Activated T-cell treated with anti-CD3 and anti-CD28 coated beads for 1 hour (primary cell): Measurements from ENCODE around the gene STK4.

Experiments used
- DNase-seq: peaks from one replicate; pipeline ENCODE4 v3.0.0-alpha.2; 2020; ENCODE audit warnings: low read depth

STK4 gene

DNA sequence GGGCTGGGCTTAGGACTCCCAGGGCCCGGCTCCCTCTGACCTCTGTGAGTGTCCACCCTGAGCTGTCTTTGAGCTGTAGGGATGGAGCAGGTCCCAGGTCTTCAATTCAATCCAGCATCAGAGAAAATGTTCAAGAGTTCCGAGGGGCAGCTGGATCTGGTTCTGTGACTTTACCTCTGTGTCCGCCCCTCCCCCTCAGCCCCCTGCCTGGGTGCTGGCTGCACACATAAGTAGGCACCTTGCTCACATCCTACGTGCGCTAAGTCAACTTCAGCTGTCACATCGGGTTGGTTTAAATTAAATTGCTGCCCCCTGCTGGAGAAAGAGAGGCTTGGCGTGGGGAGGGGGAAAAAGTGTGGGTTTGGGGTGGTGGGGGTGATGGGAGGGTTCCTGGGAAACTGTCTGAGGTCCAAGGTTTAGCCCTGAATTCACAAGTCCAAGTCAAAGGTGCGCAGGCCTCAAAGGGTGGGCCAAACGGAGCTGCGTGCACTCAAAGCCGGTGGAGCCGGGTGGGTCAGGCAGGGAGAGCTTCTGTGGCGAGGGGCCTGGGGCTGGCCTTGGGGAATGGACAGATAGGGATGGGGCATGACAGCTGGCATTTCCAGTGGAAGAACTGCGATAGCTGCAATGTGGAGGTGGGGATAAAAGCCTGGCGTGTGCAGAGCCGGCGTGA is 145.6 kb downstream of the STK4 start:
- no peak for DNase-seq

DNA sequence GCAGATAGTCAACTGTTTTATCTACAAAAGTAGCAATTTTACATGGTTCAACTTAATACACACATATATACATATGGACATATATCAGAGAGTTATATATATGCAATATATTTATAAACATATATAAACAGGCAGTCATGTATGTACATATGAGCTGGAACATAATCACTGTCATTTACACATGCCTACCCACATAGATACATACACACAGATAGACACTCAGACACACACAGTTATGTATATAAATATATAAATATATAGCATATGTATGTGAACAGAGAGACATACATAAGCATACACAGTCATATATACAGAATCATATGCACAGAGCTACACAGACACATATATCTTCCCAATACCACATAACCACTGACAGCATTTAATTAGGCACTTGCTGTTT is 146.4 kb downstream of the STK4 start:
- no peak for DNase-seq

DNA sequence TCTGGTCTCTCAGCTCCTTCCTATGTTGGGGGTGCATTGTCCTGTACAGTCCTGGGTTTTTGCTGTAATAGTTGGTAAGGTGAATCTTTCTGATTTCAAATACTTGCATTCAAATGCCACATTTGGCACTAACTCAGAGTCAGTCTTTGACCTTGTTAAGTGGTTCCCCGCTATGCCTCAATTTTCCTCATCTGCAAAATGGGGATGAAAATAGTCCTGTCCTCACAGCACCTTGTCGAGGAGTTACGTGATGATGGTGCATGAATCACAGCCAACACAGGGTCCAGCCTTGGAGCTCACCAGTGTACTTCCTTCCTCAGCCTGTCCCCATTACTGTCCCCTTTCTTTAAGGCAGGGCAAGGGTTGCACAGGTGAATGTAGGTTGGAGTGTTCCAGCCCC is 147.6 kb downstream of the STK4 start:
- no peak for DNase-seq

DNA sequence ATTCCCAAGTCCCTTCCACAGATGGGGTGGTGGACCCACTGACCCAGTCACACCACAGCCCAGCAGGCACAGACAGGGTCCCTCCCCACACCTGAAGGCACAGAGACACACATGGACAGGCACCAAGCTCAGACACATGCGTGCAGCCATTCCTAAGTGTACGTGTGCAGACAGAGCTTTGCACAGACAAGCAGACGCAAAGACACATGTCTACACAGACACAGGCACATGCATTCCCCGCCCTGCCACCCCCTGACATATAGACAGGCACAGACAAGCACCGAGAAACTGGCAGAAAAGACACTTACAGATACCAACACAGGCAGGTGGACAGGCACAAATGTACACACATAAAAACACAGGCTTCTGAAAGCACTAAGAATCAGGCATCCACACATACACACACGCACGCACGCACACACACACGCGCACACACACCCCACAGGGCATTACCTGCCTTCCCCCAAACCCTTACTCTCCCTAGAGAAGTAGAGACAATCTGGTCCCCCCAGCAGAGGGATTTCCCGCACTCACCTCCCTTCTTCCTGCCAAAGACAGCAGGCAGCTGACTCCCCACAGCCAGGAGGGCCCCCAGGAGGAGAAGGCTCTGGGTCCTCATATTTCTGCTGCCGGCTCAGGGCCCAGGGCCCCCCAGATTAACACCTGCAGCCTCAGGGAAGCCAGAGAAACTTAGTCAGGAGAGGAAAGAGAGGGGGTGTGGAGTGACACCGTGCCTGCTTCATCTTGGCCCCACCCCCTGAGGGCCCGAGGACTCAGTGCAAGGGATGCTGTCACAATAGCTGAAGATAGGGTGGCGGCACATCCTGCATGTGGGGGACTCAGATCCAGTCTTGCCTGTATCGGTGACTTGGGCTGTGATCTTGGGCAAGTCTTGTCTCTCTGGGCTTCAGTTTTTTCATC is 148.4 kb downstream of the STK4 start, which contains the start of gene WFDC5:
Gene WFDC5 (minus strand): TSS at position 710 of the 921 bp plus-strand sequence. CDS start 91 bp downstream, at position 619.
- no peak for DNase-seq

DNA sequence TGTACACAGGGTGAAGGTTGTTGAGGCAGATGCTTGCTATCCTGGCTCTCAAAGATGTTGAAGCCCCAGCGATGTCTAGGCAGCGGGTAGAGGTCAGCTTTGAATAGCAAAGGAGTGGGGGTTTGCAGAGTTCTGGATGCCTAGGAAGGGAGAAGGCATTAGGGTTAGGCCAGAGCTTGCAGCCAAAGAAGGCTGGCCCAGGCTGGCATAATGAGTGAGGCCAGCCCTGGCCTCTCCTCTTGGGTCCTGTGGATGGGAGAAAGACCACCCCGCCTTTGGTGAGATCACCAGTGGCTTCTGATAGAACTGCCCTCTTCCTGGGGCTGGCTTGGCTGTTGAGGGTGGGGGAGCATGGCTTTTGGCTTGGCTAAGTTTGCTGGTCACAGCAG is 149.1 kb downstream of the STK4 start:
- no peak for DNase-seq

DNA sequence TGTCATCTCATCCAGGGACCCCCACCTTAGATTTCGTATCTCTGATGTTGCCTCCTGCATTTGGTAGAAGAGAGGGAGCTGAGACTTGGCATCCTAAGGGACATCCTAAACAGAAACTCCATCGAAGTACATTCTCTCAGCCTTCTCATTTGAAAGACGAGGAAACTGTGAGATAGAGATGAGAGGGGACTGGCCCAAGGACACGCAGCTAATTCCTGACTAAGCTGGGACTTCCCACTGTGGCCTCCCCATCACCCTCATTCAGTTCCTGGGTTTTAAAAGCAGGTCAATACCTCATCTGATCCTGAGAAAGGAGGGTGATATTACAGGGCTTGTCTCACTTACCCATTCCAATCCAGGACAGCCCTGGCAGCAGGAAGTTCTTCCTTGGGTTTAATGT is 149.5 kb downstream of the STK4 start:
- no peak for DNase-seq

DNA sequence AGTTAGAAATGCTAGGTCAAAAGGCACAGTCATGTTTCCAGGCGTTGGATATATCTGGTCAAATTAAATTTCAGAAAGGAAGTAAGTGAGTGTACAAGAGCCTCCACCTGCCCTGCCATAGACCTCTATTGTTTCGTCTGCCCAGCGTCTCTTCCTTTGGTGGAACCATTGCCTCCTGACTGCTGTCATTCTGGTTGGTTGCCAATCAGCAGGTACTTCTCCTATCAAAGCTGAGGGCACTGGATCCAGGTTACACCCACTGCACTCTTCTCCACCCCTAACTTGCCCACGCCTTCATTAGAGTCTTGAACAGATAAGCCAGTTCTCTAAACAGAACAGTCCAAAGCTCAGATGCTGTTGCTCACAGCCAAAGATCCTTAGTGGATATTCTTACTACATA is 151.3 kb downstream of the STK4 start:
- DNase-seq = no peak

DNA sequence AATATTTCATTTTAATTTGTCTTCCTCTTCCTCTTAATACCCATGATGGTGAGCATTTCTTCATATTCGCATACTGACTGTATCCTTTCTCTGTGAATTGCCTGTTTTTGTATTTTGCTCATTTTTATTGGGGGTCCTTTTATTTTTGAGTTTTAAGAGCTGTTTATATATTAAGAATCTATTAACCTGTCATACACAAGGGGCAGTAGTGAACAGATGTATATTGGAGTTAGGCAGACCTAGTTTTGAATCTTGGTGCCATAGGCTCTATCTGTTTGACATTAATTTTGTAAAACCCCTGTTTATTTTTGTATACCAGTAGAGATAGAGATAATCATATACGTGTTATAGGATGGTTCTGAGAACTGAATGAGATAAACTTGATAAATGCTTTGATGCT is 151.7 kb downstream of the STK4 start:
- DNase-seq = no peak

DNA sequence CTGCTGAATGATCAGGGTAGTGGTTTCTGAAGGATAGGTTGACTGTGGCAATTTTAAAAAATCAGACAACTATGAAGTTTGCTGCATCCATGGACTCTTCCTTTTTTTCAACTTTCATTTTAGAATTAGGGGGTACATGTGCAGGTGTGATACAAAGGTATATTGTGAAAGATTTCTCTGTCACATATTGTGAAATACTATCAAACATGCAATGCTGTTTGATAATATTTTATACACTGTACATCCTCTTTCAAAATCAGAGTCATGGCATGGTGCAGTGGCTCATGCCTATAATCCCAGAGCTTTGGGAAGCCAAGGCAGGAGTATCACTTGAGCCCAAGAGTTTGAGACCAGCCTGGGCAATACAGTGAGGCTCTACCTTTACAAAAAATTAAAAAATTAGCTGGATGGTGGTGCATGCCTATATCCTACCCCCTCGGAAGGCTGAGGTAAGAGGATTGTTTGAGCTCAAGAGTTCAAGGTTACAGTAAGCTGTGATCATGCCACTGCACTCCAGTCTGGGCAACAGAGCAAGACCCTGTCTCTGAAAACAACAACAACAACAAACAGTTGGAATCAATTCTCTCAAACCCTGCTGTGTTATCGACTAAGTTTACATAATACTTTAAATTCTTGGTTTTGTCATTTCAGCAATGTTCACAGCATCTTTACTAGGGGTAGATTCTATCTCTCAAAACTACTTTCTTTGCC is 153.4 kb downstream of the STK4 start:
- no peak for DNase-seq

DNA sequence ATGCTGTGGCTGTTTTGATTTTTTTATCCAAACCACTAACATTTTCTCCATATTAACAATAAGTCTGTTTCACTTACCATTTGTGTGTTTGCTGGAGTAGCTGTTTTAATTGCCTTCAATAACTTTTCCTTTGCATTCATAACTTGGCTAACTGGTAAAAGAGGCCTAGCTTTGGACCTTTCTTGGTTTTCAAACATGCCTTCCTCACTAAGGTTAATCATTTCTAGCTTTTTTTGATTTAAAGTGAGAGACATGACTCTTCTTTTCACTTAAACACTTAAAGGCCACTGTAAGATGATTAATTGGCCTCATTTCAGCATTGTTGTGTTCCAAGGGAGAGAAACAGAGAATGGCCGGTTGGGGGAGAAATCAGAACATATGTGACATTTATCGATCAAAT is 155.1 kb downstream of the STK4 start:
- no peak for DNase-seq

DNA sequence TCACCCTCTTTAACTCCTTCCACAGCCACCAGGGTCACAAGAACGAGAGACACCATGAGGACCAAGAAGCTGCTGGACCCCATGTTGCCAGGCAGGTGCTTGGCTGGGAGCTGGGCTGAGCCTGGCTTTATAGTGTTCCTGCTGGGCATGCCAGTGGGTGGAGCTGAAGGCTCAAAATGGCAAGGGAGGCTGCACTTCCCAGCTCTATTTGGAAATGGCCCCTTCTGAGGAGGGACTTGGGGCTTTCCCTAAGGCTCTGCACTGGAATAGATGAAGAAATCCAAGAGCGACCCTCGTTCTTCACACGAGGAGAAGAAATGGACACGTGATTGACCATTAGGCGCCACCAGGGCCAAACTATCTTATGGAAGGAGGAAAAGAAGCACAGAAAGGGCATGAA is 158.1 kb downstream of the STK4 start, which contains the start of gene WFDC12:
Gene WFDC12 (minus strand): TSS at position 101 of the 400 bp plus-strand sequence. CDS start 18 bp downstream, at position 83.
- DNase-seq = no peak

DNA sequence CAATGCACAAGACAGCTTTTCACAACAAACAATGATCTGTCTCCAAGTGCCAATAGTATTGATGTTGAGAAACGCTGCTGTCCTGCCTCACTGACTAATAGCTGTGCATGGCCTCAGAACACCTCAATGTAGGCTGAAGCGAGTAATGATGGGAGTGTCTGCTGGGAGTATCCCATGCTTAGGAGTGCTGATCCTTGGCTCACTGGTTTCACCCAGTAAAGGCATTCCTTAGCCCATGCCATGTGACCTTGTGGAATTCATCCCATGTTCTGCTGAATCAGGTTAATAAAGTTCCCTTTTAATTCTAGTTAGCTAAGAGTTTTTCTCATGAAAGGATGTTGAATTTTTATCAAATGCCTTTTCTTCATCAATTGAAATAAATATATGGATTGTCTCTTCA is 161.8 kb downstream of the STK4 start:
- no peak for DNase-seq
